ENCODE data around the gene CIDEA.

DNA sequence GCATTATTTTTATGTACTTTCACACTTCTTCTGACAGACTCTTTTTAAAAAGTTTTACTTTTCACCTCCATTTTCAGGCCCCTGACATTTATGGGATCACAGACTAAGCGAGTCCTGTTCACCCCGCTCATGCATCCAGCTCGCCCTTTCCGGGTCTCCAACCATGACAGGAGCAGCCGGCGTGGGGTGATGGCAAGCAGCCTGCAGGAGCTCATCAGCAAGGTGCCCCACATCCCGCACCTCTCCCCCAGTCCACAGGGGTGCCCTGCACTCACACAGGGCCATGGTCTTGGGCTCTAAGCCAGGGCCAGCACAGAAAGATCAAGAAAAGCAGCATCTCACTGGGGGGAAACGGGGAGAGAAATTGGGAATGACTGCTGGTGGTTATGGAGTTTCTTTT lies 8.6 kb downstream of the CIDEA start:
- TF ChIP-seq POLR2A (IDR thresholded peaks at IDR 0.05) (no peak), CTCF (IDR thresholded peaks at IDR 0.05) (no peak), POLR2AphosphoS5 (IDR thresholded peaks at IDR 0.05) (no peak), EP300 (IDR thresholded peaks at IDR 0.05) (no peak)

Measured in gastroesophageal sphincter (tissue), 3 donors.